Measurements from ENCODE around the gene MUC4.
"Not testable (repeated sequence)": the region's sequence is repeated elsewhere in the genome, so short reads cannot be mapped to it uniquely, and the experiment has no call there.

MUC4 gene

DNA sequence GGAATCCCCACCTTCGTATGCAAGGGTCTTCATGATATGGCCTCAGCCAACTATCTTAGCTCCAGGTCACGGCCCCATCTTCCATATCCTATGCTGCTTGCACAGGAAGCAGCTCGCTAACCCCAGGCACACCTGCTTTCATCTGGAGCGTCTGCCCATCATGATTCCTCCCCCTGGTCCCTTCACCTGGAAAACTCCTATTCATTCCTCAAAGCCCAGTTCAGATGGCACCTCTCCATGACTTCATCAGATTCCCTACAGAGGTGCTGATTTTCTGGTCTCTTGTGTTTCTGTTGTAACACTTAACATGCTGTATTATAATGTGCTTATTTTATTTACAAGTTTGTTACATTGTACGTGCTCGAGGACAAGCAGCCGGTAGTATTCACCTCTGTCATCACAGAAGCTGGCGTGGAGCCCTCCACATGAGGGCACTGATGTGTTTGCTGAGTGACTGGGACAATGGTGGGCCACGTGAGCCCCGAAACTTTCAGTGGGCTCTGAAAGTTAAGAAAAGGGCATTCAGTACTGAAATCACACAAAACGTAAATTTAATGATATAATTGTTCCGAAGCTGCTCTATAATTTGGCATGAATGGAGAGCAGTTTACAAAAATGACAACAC, 74.8 kb downstream of the MUC4 start:
- FAIRE-seq, result no peak

- FAIRE-seq, result no peak
These were observed 76.6 kb downstream of the MUC4 start for GRCh38 chr3:195735036-195735695.

- no peak for FAIRE-seq
These were observed 78.8 kb downstream of the MUC4 start for GRCh38 chr3:195732940-195733339.

DNA sequence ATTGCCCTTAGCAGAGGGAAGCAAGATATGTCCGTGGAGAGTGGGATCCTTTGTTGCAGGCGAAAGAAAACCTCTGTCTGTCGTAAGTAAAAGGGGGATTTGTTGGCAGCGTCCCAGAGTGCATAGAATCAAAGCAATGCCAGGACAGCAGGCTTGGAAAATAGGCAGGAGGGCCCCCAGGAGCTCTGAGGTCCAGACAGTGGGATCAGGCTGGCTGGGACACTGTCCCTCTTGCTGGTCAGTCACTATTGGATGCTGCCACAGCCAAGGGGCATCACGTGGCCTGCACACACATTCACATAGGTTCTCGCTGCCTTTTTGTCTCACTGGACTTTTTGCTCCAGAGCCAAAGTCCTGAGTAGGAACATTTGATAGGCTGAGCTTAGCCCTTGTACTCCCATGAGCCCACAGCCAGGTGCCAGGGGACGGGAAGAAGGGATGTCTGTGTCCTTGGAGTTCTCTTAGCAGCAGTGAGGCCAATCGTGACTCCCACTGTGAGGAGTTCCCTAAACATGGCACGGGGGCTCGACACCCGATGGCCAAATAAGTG, 80.3 kb downstream of the MUC4 start:
- no peak for FAIRE-seq

GRCh38 chr3:195729476-195730251, 82.1 kb downstream of the MUC4 start:
- no peak for FAIRE-seq

DNA sequence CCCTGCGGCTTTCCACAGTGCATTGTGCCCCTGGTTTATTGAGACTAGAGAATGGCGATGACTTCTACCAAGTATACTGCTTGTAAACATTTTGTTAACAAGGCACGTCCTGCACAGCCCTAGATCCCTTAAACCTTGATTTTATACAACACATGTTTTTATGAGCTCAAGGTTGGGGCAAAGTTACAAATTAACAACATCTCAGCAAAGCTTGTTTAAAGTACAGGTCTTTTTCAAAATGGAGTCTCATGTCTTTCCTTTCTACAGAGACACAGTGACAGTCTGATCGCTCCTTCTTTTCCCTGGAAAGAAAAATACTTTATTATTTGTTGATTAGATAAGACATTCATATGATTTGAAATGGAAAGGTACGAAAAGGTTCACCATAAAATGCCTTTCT, 82.9 kb downstream of the MUC4 start:
- FAIRE-seq, result not testable (repeated sequence)

DNA sequence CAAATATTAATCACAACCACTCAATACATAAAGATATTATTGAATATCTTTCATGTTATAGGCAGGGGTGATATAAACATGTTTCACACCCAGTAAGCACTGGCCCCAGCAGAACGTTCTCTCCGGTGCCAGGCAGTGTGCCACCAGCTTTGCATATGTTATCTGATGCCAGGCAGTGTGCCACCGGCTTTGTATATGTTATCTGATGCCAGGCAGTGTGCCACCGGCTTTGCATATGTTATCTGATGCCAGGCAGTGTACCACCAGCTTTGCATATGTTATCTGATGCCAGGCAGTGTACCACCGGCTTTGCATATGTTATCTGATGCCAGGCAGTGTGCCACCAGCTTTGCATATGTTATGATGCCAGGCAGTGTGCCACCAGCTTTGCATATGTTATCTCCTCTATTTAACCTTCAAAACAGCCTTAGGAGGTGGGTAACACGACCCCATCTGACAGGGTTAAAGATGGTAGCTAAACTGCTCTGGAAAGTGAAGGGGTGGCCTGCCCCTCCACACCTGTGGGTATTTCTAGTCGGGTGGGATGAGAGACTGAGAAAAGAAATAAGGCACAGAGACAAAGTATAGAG, 84.0 kb downstream of the MUC4 start:
- no peak for FAIRE-seq

DNA sequence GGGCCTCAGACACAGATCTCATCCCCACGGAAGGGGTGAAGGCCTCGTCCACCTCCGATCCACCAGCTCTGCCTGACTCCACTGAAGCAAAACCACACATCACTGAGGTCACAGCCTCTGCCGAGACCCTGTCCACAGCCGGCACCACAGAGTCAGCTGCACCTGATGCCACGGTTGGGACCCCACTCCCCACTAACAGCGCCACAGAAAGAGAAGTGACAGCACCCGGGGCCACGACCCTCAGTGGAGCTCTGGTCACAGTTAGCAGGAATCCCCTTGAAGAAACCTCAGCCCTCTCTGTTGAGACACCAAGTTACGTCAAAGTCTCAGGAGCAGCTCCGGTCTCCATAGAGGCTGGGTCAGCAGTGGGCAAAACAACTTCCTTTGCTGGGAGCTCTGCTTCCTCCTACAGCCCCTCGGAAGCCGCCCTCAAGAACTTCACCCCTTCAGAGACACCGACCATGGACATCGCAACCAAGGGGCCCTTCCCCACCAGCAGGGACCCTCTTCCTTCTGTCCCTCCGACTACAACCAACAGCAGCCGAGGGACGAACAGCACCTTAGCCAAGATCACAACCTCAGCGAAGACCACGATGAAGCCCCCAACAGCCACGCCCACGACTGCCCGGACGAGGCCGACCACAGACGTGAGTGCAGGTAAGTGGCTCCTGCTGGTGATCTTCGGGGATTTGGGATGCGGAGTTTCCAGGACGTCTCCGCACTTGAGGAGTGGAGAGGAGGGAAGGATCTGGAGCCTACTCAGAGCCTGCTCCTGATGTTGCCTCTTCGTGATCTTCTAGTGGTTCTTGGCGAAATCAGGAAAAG, 85.6 kb downstream of the MUC4 start:
- not testable (repeated sequence) for FAIRE-seq

DNA sequence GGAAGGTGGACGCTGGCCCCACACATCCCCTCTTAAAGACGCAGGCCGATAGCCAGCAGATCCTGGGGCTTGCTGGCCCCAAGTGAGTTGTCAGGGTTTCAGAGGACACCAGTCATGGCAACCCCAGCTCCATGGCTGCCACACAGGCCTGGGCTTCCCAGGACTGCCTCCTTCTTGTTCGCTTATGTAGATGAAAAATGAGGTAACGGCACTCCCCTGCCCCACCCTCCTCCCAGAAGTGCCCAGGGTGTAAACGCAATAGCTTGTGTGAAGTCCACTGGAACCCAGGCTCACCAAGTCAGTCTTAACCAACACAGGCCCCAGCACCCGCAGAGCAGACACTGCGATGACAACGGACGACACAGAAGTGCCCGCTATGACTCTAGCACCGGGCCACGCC, 87.4 kb downstream of the MUC4 start:
- not testable (repeated sequence) for FAIRE-seq

DNA sequence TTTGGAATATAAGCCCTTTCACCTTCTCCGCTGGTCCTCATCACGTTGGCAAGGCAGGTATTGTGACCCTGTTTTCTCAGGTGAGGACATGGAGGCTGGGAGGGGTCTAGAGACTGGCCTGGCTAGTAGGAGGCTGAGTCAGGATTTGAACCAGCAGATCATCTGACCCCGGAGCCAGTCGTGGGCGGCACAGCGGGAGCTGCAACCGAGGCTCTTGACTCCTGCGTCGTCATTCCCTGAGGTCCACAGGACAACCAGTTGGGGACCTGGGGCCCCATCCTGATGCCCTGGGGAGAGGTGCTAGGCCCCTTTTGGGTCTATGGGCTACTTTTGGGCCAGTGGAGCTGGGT, 88.8 kb downstream of the MUC4 start:
- FAIRE-seq, result not testable (repeated sequence)

- not testable (repeated sequence) for FAIRE-seq
These were observed 89.4 kb downstream of the MUC4 start for GRCh38 chr3:195722139-195722995.

DNA sequence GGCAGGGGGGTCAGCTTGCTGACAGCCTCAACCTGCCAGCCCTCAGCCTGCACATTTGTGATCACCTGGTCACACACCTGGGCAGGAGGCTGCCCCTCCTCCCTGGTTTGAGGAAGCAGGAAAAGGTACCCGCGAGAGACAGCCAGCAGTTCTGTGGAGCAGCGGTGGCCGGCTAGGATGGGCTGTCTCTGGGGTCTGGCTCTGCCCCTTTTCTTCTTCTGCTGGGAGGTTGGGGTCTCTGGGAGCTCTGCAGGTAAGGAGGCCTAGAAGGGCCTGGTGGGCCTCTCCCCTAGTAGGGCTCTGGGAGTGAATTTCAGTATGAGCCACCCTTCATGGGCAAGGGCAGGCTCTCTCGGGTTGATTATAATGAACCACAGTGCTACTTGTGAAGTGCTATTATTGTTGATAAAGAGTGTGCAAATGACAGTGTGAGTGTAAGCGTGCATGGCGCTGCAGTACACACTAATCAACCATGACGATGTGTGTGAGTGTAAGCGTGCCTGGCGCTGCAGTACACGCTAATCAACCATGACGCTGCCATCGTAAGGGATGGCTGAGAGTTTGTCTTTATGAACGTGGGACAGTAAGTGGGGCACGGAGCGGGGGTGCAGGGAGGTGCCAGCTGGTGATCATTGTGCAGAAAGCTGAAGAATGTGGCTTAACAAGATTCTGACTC, 90.8 kb downstream of the MUC4 start, which contains the start of gene MUC20:
MUC20 (plus strand) TSS at position 148 of the 676 bp plus-strand sequence; CDS start at position 178, 30 bp downstream.
- FAIRE-seq, result not testable (repeated sequence)

DNA sequence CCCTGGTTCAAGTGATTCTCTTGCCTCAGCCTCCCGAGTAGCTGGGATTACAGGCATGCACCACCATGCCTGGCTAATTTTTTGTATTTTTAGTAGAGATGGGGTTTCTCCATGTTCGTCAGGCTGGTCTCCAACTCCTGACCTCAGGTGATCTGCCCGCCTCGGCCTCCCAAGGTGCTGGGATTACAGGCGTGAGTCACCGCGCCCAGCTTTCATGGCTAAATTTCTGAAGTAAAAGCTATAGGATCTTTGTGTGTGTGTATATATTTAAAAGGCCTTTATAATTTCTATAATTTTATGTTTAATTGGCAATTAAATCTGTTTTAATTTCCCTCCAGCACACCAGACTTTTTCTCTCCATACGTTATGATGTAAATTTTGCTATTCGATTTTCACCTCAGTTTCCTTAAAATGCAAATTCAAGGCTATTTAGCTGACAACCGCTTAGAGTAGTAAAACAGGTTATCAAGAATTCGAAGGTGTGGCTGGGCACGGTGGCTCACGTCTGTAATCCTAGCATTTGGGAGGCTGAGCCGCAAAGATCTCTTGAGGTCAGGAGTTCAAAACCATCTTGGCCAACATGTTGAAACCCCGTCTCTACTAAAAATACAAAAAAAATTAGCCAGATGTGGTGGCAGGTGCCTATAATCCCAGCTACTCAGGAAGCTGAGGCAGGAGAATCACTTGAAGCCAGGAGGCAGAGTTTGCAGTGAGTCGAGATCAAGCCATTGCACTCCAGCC, 92.0 kb downstream of the MUC4 start:
- not testable (repeated sequence) for FAIRE-seq

- FAIRE-seq, result no peak
These were observed 93.2 kb downstream of the MUC4 start for GRCh38 chr3:195718477-195718984.

DNA sequence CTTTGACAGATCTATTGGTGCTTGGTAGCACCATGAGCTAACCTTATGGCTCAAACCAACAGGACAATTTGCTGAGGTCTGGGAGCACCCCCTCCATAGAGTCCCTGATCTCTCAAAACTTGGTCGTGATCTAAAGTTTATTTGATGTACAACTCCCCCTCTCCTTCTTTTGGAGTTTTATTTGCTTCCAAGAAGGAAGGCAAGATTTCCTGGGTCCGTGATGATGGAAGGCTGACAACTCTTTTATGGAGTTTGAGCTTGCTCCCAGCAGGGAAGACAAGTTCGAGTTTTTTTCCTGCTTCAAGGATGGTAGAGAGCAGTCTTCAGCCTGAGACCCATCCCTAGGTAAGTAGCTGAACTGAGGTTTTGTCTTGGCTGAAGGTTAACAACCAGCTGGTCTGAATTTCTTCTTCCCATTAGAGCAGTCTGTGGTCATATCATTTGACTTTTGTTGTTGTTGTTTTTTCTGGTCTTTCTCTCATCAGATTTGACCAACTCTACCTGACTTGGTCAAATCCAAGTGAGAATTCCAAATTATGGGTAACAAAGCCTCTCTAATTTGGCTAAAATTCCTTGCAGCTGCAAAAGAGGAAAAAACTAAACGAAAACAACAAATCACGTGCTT, 93.8 kb downstream of the MUC4 start:
- no peak for FAIRE-seq

GRCh38 chr3:195717416-195717815, 94.3 kb downstream of the MUC4 start:
- FAIRE-seq, result no peak

DNA sequence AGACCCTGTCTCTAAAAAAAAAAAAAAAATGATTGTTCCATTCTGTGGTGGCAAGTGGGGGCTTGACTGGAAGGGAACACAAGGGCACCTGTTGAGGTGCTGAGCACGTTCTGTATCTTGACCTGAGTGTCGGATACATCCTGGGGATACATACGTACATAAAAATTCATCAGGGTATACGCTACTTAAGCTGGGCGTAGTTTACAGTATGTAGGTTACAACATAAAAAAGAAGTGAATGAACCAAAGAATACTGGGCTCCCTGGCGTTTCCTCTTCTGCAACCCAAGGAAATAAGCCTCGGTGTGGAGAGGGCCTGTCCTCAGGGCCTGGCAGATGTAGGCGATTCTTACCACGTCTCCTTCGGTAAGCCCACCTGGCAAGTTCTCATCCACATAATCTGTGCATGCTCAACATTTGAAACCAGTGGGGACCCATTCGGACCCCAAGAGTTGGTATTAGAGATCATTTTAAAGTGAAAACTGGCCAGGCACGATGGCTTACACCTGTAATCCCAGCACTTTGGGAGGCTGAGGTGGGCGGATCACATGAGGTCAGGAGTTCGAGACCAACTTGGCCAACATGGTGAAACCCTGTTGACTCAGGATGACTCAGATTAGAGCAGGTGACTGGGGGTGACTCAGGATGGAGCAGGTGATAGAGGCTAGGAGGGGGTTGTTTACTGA, 96.0 kb downstream of the MUC4 start:
- FAIRE-seq, result no peak

GRCh38 chr3:195715134-195715533, 96.6 kb downstream of the MUC4 start:
- no peak for FAIRE-seq
